GM23338 (cell line): ENCODE data around the gene DUSP5. TPM values are rescaled to one million over a fixed set of nuclear protein-coding genes. Genes with fewer than 3 reads are reported as not detected.

ENCODE experiments used
- ATAC-seq: fragments of 200-7000 bp; cut with Tn5 transposase; 3 replicates; pipeline ENCODE4 v1.9.1; 2020
- DNase-seq: peaks from one replicate; pipeline ENCODE4 v3.0.0-alpha.2; 2015; ENCODE audit warnings: low spot score
- H2AFZ ChIP-seq: fragments of 200-600 bp; sonication (generic); 2 replicates; pipeline ENCODE4 v1.8.0; 2016; ENCODE audit warnings: antibody characterized with exemption, mild to moderate bottlenecking, moderate library complexity
- H3F3A ChIP-seq: fragments of 200-600 bp; sonication (generic); replicated peaks from 2 replicates; pipeline ENCODE4 v1.8.0; 2017; ENCODE audit warnings: antibody characterized with exemption, mixed run types, low read depth
- H3K27ac ChIP-seq: fragments of 200-600 bp; sonication (generic); 2 replicates; pipeline ENCODE4 v1.6.1; 2016; ENCODE audit warnings: low read depth
- H3K27me3 ChIP-seq: fragments of 200-600 bp; sonication (generic); 2 replicates; pipeline ENCODE4 v1.8.0; 2016; ENCODE audit warnings: mild to moderate bottlenecking, mixed run types, moderate library complexity; ENCODE audit not compliant: insufficient read depth
- H3K36me3 ChIP-seq: fragments of 200-600 bp; sonication (generic); 2 replicates; pipeline ENCODE4 v1.8.0; 2016; ENCODE audit warnings: mild to moderate bottlenecking; ENCODE audit not compliant: insufficient read depth
- H3K4me1 ChIP-seq: fragments of 200-600 bp; sonication (generic); 2 replicates; pipeline ENCODE4 v1.8.0; 2016; ENCODE audit warnings: mild to moderate bottlenecking, moderate library complexity; ENCODE audit not compliant: insufficient read depth
- H3K4me2 ChIP-seq: fragments of 200-600 bp; sonication (generic); 2 replicates; pipeline ENCODE4 v1.7.1; 2017; ENCODE audit warnings: mixed run types
- H3K4me3 ChIP-seq: fragments of 200-600 bp; sonication (generic); 2 replicates; pipeline ENCODE4 v1.6.1; 2016; ENCODE audit warnings: mixed run types
- H3K79me2 ChIP-seq: fragments of 200-600 bp; sonication (generic); replicated peaks from 2 replicates; pipeline ENCODE4 v1.8.0; 2017; ENCODE audit warnings: mild to moderate bottlenecking; ENCODE audit not compliant: insufficient read depth
- H3K9me2 ChIP-seq: fragments of 200-600 bp; sonication (generic); 2 replicates; pipeline ENCODE4 v1.8.0; 2017; ENCODE audit not compliant: insufficient read depth
- H4K20me1 ChIP-seq: fragments of 200-600 bp; sonication (generic); replicated peaks from 2 replicates; pipeline ENCODE4 v1.8.0; 2017; ENCODE audit warnings: mild to moderate bottlenecking; ENCODE audit not compliant: insufficient read depth
- H3K27ac Mint-ChIP-seq: 2 replicates; pipeline ENCODE4 v1.8.0; 2020; ENCODE audit warnings: inconsistent platforms, mild to moderate bottlenecking, moderate library complexity, mixed read lengths
- H3K27me3 Mint-ChIP-seq: 3 replicates; pipeline ENCODE4 v1.8.0; 2022; ENCODE audit warnings: low read depth, mild to moderate bottlenecking, moderate library complexity, mixed read lengths, inconsistent platforms; ENCODE audit not compliant: insufficient read depth, poor library complexity
- H3K36me3 Mint-ChIP-seq: 3 replicates; pipeline ENCODE4 v1.8.0; 2021; ENCODE audit warnings: low read depth, mild to moderate bottlenecking, inconsistent platforms, moderate library complexity, mixed read lengths
- H3K4me1 Mint-ChIP-seq: 3 replicates; pipeline ENCODE4 v1.8.0; 2020; ENCODE audit warnings: mild to moderate bottlenecking, inconsistent platforms, mixed read lengths
- H3K4me3 Mint-ChIP-seq: 3 replicates; pipeline ENCODE4 v1.8.0; 2021; ENCODE audit warnings: moderate library complexity, mild to moderate bottlenecking, inconsistent platforms, mixed read lengths
- H3K9me3 Mint-ChIP-seq: 3 replicates; pipeline ENCODE4 v1.8.0; 2020; ENCODE audit warnings: moderate library complexity, mild to moderate bottlenecking, inconsistent platforms, mixed read lengths
- CTCF ChIP-seq, 2 experiments: fragments of 200-600 bp in 1 of 2; sonication (generic) in 1 of 2; conservative IDR thresholded peaks; 2 replicates each; pipeline versions ENCODE4 v1.5.1 to v1.6.1; 2016 to 2017; ENCODE audit warnings: antibody characterized with exemption in 2 of 2, low read depth in 2 of 2, mild to moderate bottlenecking in 2 of 2, moderate library complexity in 1 of 2
- ETS1 ChIP-seq: IDR thresholded peaks from 2 replicates; pipeline ENCODE4 v1.6.1; 2016; ENCODE audit warnings: antibody characterized with exemption
- EZH2 ChIP-seq: fragments of 200-600 bp; sonication (generic); IDR thresholded peaks from one replicate; pipeline ENCODE4 v1.8.0; 2017; ENCODE audit warnings: antibody characterized with exemption, mild to moderate bottlenecking, low read depth; ENCODE audit not compliant: unreplicated experiment
- JUNB ChIP-seq: IDR thresholded peaks from one replicate; pipeline ENCODE4 v1.6.1; 2016; ENCODE audit warnings: antibody characterized with exemption; ENCODE audit not compliant: unreplicated experiment
- NANOG ChIP-seq: IDR thresholded peaks from 2 replicates; pipeline ENCODE4 v1.6.1; 2016; ENCODE audit warnings: antibody characterized with exemption, borderline replicate concordance
- POLR2AphosphoS5 ChIP-seq: IDR thresholded peaks from 2 replicates; pipeline ENCODE4 v1.6.1; 2016; ENCODE audit warnings: antibody characterized with exemption, low read depth
- ZNF114 ChIP-seq: fragments of 250-450 bp; sonication (Bioruptor Pico); IDR thresholded peaks from 2 replicates; pipeline ENCODE4 v1.5.0; 2020; ENCODE audit warnings: mild to moderate bottlenecking, moderate library complexity
- ZNF462 ChIP-seq: fragments of 250-450 bp; sonication (Bioruptor Pico); IDR thresholded peaks from 2 replicates; pipeline ENCODE4 v1.5.0; 2020; ENCODE audit warnings: mild to moderate bottlenecking, moderate library complexity
- polyA plus RNA-seq: library from polyadenylated mRNA; unstranded; fragments of >200 nt; fragmentation: Nextera tagmentation; extraction: Ambion mirVana; gene quantifications from 2 replicates; pipeline ENCODE4 v1.2.1, GENCODE V29; 2016
- total RNA-seq: library from RNA; depleted of rRNA; stranded (reverse); fragments of >200 nt; shearing (Covaris generic); gene quantifications from 2 replicates; pipeline ENCODE4 v1.2.3, GENCODE V29; 2014

DUSP5 gene
- total and polyA plus RNA-seq, 2 experiments from 2014 or later = 10.8 to 35.9 TPM

- TF ChIP-seq CTCF (conservative IDR thresholded peaks at IDR 0.05; ENCODE audit: low read depth in 2 of 2) (no peak), ZNF114 (no peak), ETS1 (no peak), NANOG (no peak)
Observed at GRCh38 chr10:110522365-110522988, 24.8 kb downstream of the DUSP5 start (continued).

- H3K4me1 ChIP-seq = peaks cover 25% of the 10 kb centered on the region
- H3K36me3 Mint-ChIP-seq = no peaks in the 10 kb centered on the region
- H2AFZ ChIP-seq = peak overlapping the region; percentile 57; the same call in 1 of the 2 replicates
- no peaks in the 10 kb centered on the region for H3K36me3 ChIP-seq
- H3K4me1 Mint-ChIP-seq = peaks cover 28% of the 10 kb centered on the region
- H3K27ac Mint-ChIP-seq = no peak overlapping the region
- no peaks in the 10 kb centered on the region for H3K79me2 ChIP-seq
- no peak overlapping the region for H3K4me3 ChIP-seq
- TF ChIP-seq POLR2AphosphoS5 = no peak
- no peak for TF ChIP-seq NANOG
- TF ChIP-seq ZNF462 (CRISPR knock-in tag) = no peak
- TF ChIP-seq ETS1 = no peak
- no peak for TF ChIP-seq ZNF114
- no peak for TF ChIP-seq JUNB
- no peak for TF ChIP-seq EZH2
- H3F3A ChIP-seq = no peaks in the 10 kb centered on the region
- no peak for DNase-seq
- H3K4me3 Mint-ChIP-seq = no peak overlapping the region; the same call in 2 of the 3 replicates
- ATAC-seq = peak; percentile 41; the same call in 2 of the 3 replicates
- H3K9me2 ChIP-seq = no peaks in the 10 kb centered on the region
- no peak overlapping the region; the same call in 1 of the 2 replicates for H3K4me2 ChIP-seq
- no peaks in the 10 kb centered on the region for H3K27me3 ChIP-seq
- no peaks in the 10 kb centered on the region for H3K9me3 Mint-ChIP-seq
- no peaks in the 10 kb centered on the region for H4K20me1 ChIP-seq
- no peak overlapping the region; the same call in 1 of the 2 replicates for H3K27ac ChIP-seq
- H3K27me3 Mint-ChIP-seq = peaks cover 5% of the 10 kb centered on the region
Observed at GRCh38 chr10:110523736-110524135, 26.0 kb downstream of the DUSP5 start.
